SIG-M5 treated with dmso at 0.1 percent for 504 hours (cell line): ENCODE results near the gene ST7.
"Not testable (repeated sequence)": the region's sequence is repeated elsewhere in the genome, so short reads cannot be mapped to it uniquely, and the experiment has no call there.

Experiments
- DNase-seq: peaks from one replicate; lab custom pipeline; 2025; ENCODE audit not compliant: unreplicated experiment; lab: John Stamatoyannopoulos, UW

ST7 gene

GRCh38 chr7:116953372-116953905 is at the start of gene ST7:
Gene ST7, plus strand, starts transcription at chr7:116953501. Its CDS starts 40 bp downstream, at chr7:116953541.
- peak; percentile 77 for DNase-seq

- DNase-seq = no peak
Measured at GRCh38 chr7:116906391-116906790, 46.9 kb upstream of the ST7 start.

DNA sequence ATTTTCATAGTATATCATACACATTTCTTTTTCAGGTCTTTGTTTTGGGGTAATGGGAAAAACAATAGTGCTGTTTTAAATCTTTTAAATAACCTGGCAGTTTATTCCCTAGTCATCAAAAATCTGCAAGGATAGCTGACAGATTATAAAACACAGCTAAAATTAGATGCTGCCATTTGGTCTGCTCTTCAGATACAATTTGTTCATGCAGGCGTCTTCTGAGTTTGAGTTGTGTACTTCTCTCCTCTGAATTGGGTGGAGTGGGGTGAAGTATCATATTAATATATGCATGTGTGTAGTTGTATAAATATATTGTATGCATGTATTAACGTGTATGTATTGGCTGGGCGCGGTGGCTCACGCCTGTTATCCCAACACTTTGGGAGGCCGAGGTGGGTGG is 42.9 kb upstream of the ST7 start:
- DNase-seq = no peak

DNA sequence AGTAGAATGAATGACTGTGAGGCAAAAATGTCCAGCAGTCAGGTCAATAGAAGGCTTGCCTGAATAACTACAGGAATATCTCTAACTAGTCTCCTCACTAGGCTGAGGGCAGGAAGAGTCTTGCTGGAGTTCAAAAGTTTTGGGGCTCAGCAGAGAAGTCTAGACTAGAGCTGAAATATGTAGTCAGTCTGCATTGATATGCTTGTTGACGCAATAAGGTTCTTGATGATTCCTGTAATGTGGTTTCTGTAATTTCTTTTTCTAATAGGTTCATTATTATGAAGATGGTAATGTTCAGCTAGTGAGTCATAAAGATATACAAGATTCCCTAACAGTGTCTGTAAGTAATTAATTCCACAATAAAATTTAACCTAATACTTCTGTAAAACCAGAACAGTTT is 41.5 kb upstream of the ST7 start:
- DNase-seq = no peak

DNA sequence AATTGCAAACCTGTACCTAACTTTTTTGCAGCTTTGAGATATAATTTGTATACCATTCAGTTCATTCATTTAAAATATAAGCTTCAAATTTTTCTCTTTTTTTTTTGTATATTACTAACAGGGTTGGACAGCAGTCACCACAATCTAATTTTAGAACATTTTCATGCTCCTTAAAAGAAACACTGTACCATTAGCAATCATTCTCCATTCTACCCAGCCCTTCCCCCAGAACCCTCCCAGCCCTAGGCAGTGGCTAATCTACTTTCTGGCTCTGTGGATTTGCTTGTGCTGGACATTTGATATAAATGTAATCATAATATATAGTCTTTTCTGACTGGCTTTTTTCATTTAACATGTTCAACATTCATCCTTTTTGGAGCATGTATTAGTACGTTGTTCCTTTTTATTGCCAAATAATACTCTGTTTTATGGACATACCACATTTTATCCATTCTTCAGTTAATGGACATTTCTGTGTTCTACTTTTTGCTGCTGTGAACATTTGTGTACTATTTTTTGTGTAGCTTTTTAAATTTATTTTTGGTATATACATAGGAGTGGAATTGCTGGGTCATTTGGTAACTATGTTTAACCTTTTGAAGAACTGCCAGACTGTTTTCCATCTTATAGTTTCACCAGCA is 40.9 kb upstream of the ST7 start:
- DNase-seq = no peak

- no peak for DNase-seq
Measured at GRCh38 chr7:116918704-116919103, 34.6 kb upstream of the ST7 start.

GRCh38 chr7:116920359-116920758 is 32.9 kb upstream of the ST7 start:
- no peak for DNase-seq

DNA sequence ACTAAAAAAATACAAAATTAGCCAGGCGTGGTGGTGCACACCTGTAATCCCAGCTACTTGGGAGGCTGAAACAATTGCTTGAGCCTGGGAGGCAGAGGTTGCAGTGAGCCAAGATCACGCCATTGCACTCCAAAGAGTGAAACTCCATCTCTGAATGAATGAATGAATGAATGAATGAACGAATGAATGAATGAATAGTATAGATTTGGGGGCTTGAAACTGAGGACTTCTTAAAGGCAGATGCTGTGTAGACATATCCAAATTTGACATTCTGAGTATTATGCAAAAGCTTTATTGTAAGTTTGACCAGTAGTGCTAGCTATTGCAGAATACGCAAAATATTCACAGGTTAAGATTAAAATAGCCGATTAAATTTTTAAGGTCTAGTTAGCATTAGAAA is 30.8 kb upstream of the ST7 start:
- no peak for DNase-seq

DNA sequence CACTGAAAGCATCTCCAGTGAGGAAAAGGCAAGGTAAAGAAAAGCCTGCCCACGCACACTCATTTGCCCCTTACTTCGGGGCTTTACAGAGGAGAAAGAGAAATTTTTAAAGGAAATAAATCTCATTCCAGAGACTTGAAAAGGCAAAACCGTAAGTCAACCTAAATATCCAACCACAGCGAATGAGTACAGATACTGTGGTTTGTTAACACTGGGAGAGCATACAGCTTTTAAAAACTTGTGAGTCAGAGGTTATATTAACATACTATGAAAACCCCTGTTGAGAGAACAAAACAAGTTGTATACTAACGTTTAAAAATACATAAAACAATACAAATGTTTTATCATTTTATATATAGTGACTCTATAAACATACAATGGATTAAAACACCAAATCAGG is 28.6 kb upstream of the ST7 start:
- DNase-seq = no peak

GRCh38 chr7:116929021-116929420 is 24.3 kb upstream of the ST7 start:
- DNase-seq = no peak

DNA sequence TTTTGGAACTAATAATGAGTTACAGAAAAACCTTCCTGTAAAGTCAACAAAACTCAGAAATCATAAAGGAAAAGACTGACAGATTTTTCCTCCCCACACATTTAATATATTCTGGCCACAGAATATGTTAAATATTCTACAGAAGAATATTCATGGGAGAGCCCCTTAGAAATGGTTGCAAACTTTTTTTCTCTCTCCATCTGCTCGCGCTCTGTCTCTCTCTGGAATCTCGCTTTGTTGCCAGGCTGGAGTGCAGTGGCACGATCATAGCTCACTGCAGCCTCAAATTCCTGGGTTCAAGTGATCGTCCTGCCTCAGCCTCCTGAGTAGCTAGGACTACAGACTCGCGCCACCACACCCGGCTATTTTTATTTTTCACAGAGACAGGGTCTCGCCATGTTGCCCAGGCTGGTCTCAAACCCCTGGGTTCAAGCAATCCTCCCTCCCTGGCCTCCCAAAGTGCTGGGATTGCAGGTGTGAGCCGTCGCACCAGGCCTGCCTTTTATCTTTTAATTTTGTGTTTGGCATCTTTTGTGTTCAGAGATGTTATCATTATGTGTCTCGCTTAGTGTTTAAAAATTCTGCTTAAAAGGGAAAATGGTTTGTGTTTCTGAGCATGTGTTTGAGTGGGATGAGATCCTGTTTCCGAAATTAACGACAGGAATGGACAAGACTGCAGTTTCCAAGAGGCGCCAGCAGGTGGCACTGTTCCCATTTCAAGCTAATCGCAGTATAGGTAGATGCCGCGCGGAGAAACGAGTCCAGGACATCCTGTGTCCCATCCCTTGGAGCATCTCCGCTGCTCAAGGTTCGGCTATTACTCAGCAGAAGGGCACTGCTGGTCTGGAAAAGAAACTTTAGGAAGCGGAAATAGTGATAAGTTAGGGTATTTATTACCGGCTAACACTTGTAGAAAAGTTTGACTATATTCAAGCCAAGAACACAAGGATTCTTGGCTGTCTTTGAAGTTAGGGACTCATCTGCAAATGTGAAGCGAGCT is 23.1 kb upstream of the ST7 start:
- DNase-seq = peak; percentile 54

- DNase-seq = no peak
Measured at GRCh38 chr7:116932566-116932965, 20.7 kb upstream of the ST7 start.

- no peak for DNase-seq
Measured at GRCh38 chr7:116933465-116933864, 19.8 kb upstream of the ST7 start.

DNA sequence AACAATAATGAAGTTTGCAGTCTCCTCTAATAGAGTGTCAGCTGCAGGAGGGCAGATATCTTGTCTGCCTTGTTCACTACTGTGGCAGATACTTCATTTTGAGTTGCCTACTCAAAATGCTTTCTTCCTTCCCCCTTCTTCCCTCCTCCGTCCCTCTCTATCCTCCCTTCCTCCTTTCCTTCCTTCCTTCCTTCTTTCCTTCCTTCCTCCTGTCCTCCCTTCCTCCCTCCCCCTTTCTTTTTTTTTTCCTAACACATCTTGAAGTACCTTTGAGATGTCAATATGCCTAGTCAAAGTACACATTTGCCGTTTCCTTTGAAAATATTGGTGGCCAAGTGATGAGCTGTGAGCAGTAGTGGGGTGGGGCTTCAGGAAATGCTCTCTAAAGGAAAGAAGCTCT is 18.7 kb upstream of the ST7 start:
- no peak for DNase-seq

- DNase-seq = not testable (repeated sequence)
Measured at GRCh38 chr7:116936844-116937243, 16.5 kb upstream of the ST7 start.

DNA sequence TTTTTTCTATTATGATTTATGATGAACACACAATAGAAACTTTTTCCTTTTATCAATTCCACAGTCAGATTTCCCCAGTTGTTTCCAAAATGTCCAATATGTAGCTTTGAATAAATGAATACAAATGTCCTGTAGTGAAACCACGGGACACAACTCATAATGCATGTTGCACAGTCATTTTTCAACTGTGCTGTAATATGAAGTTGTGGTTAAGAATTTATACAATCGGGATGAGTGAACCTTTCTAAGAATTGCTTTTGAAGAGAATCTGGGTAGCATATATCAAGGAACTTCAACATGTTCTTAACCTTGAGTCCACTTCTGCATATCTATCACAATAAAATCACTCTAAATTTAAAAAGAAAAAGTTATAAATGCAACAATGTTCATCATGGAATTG is 14.6 kb upstream of the ST7 start:
- DNase-seq = no peak

- DNase-seq = no peak
Measured at GRCh38 chr7:116940689-116941370, 12.5 kb upstream of the ST7 start.

DNA sequence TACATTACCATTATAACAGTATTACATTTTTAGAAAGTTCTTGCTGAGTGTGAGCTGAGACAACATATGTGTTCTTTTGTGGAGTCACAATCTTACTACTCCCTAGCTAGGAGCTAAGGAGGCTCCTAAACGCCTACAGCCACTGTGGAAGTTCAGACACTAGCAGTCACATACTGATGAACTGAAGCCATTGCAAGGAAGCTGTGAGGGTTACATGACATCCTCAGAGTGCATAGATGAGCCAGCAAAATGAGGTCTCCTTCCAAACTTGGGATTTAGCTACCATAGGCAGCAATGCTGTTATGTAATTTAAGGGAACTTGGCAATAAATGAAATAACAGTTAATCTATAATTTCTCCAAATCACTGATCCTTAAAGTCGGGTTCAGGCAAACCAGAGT is 10.8 kb upstream of the ST7 start:
- DNase-seq = no peak

GRCh38 chr7:116948934-116949333 is 4.4 kb upstream of the ST7 start:
- no peak for DNase-seq

GRCh38 chr7:116949941-116950801 is 3.1 kb upstream of the ST7 start:
- DNase-seq = no peak
